Measurements from ENCODE around the gene PMF1. TPM values are rescaled to one million over a fixed set of nuclear protein-coding genes. Genes with fewer than 3 reads are reported as not detected.
A peak's percentile ranks its signal among the peaks of the same experiment; 100 is the strongest.

The PMF1 gene
- total and polyA plus RNA-seq, 4 donors = 32.6 to 70.6 (median 59.8) TPM

DNA sequence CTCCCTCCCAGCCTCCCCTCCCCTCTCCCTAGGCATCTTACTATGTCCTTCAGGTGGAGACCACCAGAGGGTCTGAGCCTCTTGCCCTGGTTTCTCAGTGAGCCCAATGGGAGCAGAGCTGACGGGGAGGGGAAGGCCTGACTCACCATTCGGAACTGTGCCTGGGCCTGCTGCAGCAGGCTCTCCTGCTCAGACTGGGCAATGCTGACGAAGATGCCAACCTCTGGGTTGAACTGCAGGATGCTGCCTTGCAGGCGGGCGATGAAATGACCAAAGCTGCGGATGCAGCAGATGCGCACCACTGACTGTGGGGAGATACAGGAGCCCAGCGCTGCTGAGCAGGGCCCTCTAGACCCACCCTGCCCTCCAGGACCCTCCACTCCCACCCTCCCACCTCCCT is 46.1 kb downstream of the PMF1 start:
- H3K4me1 ChIP-seq (ENCODE audit: control insufficient read depth, insufficient read depth, low read length) = peaks cover 12% of the 10 kb centered on the region
- DNase-seq (ENCODE audit: low read depth in 4 of 6, low spot score in 6 of 6) = no peak
- H3K36me3 ChIP-seq (ENCODE audit: control insufficient read depth, insufficient read depth, low read length) = peaks cover 90% of the 10 kb centered on the region
- 97% methylated on average over 6 of the region's 8 CpGs for WGBS (ENCODE audit: insufficient coverage)
- H3K27ac ChIP-seq (ENCODE audit: low read depth, low read length) = no peak overlapping the region
- H3K9me3 ChIP-seq (ENCODE audit: control insufficient read depth, insufficient read depth, low read length) = no peaks in the 10 kb centered on the region
- H3K4me3 ChIP-seq (ENCODE audit: low read depth, low read length) = no peak overlapping the region
- no peaks in the 10 kb centered on the region for H3K27me3 ChIP-seq (ENCODE audit: control insufficient read depth, insufficient read depth, low read length)

DNA sequence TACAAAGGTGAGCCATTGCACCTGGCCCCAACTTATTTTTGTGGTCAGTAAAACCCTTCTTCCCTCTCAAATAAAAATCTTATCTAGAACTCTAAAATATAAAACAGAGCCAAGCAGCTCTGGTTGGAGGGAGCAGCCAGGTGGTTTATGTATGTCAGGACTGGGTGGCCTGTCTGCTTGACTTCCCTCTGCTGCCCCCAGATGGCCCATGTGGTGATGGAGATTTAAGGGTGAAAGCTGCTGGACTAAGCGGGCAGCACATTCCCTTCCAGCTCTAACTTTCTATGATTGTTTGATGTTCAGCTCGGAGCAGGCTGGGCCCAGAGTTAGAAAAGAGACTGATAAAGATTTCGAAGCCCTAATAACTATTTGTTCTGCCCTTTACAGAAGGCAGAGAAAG is 47.0 kb downstream of the PMF1 start:
- H3K4me3 ChIP-seq (ENCODE audit: low read depth, low read length) = no peak overlapping the region
- peaks cover 89% of the 10 kb centered on the region for H3K36me3 ChIP-seq (ENCODE audit: control insufficient read depth, insufficient read depth, low read length)
- no peak for DNase-seq (ENCODE audit: low read depth in 4 of 6, low spot score in 6 of 6)
- H3K9me3 ChIP-seq (ENCODE audit: control insufficient read depth, insufficient read depth, low read length) = no peaks in the 10 kb centered on the region
- H3K27ac ChIP-seq (ENCODE audit: low read depth, low read length) = peak overlapping the region; percentile 64
- peaks cover 12% of the 10 kb centered on the region for H3K4me1 ChIP-seq (ENCODE audit: control insufficient read depth, insufficient read depth, low read length)
- WGBS (ENCODE audit: insufficient coverage) = no CpG with 5 or more reads among the region's 3 CpGs
- H3K27me3 ChIP-seq (ENCODE audit: control insufficient read depth, insufficient read depth, low read length) = no peaks in the 10 kb centered on the region

DNA sequence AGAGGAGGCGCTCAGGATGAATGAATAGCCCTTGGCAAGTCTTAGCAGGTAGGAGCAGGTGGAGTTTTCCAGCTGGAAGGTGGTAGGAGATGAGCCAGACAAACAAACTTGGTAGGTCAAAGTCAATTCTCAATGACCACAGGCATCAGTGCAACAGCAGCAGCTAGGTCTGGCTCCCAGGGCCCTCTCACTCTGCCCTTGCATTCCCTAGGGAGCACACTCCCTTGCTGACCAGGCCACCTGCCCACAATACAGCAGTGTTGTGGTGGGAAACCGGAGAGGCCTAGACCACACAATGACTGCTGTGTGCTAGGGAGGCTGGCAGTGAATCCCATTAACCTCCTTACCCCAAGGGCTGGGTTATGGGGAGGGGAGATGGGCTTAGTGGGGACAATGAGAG is 48.1 kb downstream of the PMF1 start:
- H3K4me1 ChIP-seq (ENCODE audit: control insufficient read depth, insufficient read depth, low read length) = peaks cover 12% of the 10 kb centered on the region
- no peaks in the 10 kb centered on the region for H3K9me3 ChIP-seq (ENCODE audit: control insufficient read depth, insufficient read depth, low read length)
- peak overlapping the region; percentile 64 for H3K27ac ChIP-seq (ENCODE audit: low read depth, low read length)
- no peak overlapping the region for H3K4me3 ChIP-seq (ENCODE audit: low read depth, low read length)
- H3K36me3 ChIP-seq (ENCODE audit: control insufficient read depth, insufficient read depth, low read length) = peaks cover 92% of the 10 kb centered on the region
- no peaks in the 10 kb centered on the region for H3K27me3 ChIP-seq (ENCODE audit: control insufficient read depth, insufficient read depth, low read length)
- DNase-seq (ENCODE audit: low read depth in 4 of 6, low spot score in 6 of 6) = peak in 1 of 6 donors; percentile 44
- WGBS (ENCODE audit: insufficient coverage) = 100% methylated on average over 1 of the region's 2 CpGs

DNA sequence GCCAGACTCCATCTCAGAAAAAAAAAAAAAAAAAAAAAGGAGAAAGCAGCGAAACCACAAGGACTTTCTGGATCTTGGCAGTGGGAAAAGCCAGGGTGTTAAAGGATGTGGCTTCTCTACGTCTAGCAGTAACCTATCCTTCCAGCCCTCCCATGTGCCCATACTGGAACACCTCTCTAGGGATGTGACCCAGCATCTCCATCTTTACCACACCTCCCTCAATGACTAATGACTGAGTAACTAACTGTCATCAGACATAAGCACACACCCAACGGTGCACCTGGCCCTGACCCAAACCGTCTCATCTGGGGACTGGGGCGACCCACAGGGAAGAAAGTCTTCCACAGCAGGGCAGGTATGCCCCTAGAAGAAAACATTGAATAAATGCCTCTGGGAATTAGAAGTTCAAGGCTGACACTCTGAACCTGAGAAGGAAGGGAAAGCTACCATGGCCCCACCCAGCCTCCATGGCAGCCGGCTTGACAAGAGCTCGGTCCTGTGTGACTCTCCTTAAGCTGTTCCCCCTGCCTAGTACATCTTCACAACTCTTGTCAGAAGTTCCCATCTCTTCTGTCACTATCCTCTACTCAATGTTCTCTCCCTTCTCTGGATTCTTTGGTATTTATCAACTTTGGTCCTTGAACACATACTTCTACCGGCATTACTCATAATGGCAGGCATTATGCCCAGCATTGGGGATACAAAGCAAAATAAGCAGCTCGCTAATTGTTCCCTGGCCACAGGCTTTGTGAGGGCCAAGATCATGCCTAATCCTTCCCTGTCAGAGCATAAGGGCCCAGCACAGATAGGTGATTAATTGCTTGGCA is 49.9 kb downstream of the PMF1 start:
- H3K36me3 ChIP-seq (ENCODE audit: control insufficient read depth, insufficient read depth, low read length) = peaks cover 93% of the 10 kb centered on the region
- no peaks in the 10 kb centered on the region for H3K27me3 ChIP-seq (ENCODE audit: control insufficient read depth, insufficient read depth, low read length)
- no peak for DNase-seq (ENCODE audit: low read depth in 4 of 6, low spot score in 6 of 6)
- H3K4me1 ChIP-seq (ENCODE audit: control insufficient read depth, insufficient read depth, low read length) = peaks cover 12% of the 10 kb centered on the region
- no peak overlapping the region for H3K4me3 ChIP-seq (ENCODE audit: low read depth, low read length)
- 96% methylated on average over 9 of the region's 9 CpGs for whole genome bisulfite sequencing (ENCODE audit: insufficient coverage)
- no peaks in the 10 kb centered on the region for H3K9me3 ChIP-seq (ENCODE audit: control insufficient read depth, insufficient read depth, low read length)
- H3K27ac ChIP-seq (ENCODE audit: low read depth, low read length) = no peak overlapping the region

DNA sequence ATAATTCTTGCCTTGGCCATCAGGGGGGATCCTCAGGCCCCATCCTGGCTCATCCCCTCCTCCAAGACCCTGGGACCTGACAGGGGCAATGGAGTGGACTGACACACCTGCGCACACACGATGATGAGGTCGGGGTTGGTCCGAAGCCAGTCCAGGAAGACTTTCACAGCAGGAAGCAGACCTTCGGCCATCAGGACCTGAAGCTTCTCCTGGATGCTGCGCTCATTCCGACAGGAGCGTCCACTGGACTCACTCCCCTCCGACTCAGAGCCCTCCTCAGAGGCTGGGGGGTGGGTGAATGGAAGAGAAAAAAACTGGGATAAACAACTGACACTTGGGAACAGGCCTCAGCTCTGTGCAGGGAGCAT is 50.5 kb downstream of the PMF1 start:
- Histone ChIP-seq H3K9me3 (ENCODE audit: control insufficient read depth, insufficient read depth, low read length) (no peaks in the 10 kb centered on the region), H3K27me3 (ENCODE audit: control insufficient read depth, insufficient read depth, low read length) (no peaks in the 10 kb centered on the region), H3K27ac (ENCODE audit: low read depth, low read length) (no peak overlapping the region), H3K36me3 (ENCODE audit: control insufficient read depth, insufficient read depth, low read length) (peaks cover 95% of the 10 kb centered on the region), H3K4me1 (ENCODE audit: control insufficient read depth, insufficient read depth, low read length) (peaks cover 12% of the 10 kb centered on the region), H3K4me3 (ENCODE audit: low read depth, low read length) (no peak overlapping the region)
- DNase-seq (ENCODE audit: low read depth in 4 of 6, low spot score in 6 of 6) = no peak
- WGBS (ENCODE audit: insufficient coverage) = 93% methylated on average over 8 of the region's 9 CpGs

DNA sequence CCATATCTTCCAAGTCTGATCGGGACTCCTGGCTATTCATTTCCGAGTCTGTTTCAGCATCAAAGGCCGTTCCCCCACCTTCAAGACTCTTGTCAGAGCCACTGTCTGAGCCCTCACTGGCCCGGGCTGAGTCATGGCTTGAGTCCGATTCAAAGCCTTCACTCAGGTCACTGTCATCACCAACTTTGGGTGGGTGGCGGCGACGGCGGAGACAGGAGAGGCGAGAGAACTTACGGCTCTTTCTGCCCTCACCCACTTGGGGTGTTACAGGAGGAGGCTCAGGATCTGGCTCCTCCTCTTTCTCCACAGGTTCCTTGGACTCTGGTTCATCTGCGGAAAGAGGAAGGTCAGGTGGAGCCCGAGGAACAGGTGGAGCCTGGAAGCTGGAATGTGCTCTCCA is 53.2 kb downstream of the PMF1 start:
- peaks cover 91% of the 10 kb centered on the region for H3K36me3 ChIP-seq (ENCODE audit: control insufficient read depth, insufficient read depth, low read length)
- 95% methylated on average over 8 of the region's 13 CpGs for WGBS (ENCODE audit: insufficient coverage)
- H3K9me3 ChIP-seq (ENCODE audit: control insufficient read depth, insufficient read depth, low read length) = no peaks in the 10 kb centered on the region

DNA sequence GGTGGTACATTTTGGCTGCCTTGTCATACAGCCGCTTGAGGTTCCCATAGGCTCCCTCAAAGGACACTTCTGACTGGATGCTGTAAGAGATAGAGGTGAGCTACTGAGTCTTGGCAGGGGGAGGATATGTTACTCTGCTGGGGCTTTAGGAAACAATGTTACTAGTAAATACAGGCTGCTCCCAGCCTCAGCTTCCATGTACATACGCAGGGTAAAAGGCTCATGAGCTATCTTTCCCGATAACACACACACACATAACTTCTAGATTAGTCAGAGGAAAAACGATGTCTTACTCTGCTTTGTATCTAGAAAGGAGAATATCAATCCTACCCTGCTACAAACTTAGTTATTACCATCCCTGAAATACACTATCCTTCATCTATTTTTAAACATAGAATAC is 55.5 kb downstream of the PMF1 start:
- Histone ChIP-seq H3K4me1 (ENCODE audit: control insufficient read depth, insufficient read depth, low read length) (no peaks in the 10 kb centered on the region), H3K36me3 (ENCODE audit: control insufficient read depth, insufficient read depth, low read length) (peaks cover 90% of the 10 kb centered on the region), H3K27me3 (ENCODE audit: control insufficient read depth, insufficient read depth, low read length) (no peaks in the 10 kb centered on the region), H3K4me3 (ENCODE audit: low read depth, low read length) (no peak overlapping the region), H3K9me3 (ENCODE audit: control insufficient read depth, insufficient read depth, low read length) (no peaks in the 10 kb centered on the region), H3K27ac (ENCODE audit: low read depth, low read length) (no peak overlapping the region)
- no peak for DNase-seq (ENCODE audit: low read depth in 4 of 6, low spot score in 6 of 6)
- 100% methylated on average over 1 of the region's 4 CpGs for WGBS (ENCODE audit: insufficient coverage)

More for the DNA sequence above, 53.2 kb downstream of the PMF1 start:
- H3K4me3 ChIP-seq (ENCODE audit: low read depth, low read length) = no peak overlapping the region
- H3K27ac ChIP-seq (ENCODE audit: low read depth, low read length) = no peak overlapping the region
- no peak for DNase-seq (ENCODE audit: low read depth in 4 of 6, low spot score in 6 of 6)
- no peaks in the 10 kb centered on the region for H3K27me3 ChIP-seq (ENCODE audit: control insufficient read depth, insufficient read depth, low read length)
- peaks cover 2% of the 10 kb centered on the region for H3K4me1 ChIP-seq (ENCODE audit: control insufficient read depth, insufficient read depth, low read length)

DNA sequence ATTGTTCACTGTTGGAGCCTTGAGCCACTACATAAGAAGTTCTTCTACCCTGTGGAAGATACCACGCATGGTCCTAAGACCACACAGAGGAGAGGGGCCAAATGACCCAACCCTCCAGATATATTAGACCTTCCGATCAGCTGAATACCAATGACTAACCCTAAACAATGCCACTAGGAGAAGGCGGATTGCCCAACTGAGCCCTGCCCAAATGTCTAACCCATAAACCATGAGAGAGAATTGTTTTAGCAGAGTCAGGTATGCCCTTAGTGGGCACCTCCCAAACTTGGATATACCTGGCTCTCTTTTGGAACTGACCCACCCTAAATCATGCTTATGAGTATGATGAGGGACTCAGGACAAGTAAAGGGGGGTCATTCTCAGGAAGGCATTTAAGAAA is 57.5 kb downstream of the PMF1 start:
- Histone ChIP-seq H3K27ac (ENCODE audit: low read depth, low read length) (no peak overlapping the region), H3K4me1 (ENCODE audit: control insufficient read depth, insufficient read depth, low read length) (no peaks in the 10 kb centered on the region), H3K27me3 (ENCODE audit: control insufficient read depth, insufficient read depth, low read length) (no peaks in the 10 kb centered on the region), H3K36me3 (ENCODE audit: control insufficient read depth, insufficient read depth, low read length) (peaks cover 93% of the 10 kb centered on the region), H3K9me3 (ENCODE audit: control insufficient read depth, insufficient read depth, low read length) (no peaks in the 10 kb centered on the region), H3K4me3 (ENCODE audit: low read depth, low read length) (no peak overlapping the region)
- no peak for DNase-seq (ENCODE audit: low read depth in 4 of 6, low spot score in 6 of 6)
- 60% methylated on average over 1 of the region's 3 CpGs for WGBS (ENCODE audit: insufficient coverage)

DNA sequence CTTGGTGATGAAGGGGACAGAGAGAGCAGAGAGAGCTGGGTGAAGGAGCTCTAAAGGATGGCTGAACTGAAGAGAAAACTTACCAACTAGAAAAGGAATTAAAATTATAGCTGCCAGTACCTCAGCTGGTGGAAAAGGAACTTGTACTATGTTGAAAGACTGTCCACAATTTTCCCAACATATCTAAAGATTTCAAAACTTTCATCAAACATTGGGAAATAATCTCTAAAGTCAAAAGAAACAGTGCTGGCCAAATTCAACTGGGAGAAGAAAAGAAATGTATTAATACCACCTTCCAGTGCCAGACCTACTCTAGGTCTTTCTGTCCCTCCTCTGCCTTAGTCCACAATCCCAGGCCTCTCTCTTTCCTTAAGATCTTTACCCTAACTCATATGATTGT is 63.7 kb downstream of the PMF1 start:
- no peak for DNase-seq (ENCODE audit: low read depth in 4 of 6, low spot score in 6 of 6)
- H3K36me3 ChIP-seq (ENCODE audit: control insufficient read depth, insufficient read depth, low read length) = peaks cover 69% of the 10 kb centered on the region
- no peaks in the 10 kb centered on the region for H3K9me3 ChIP-seq (ENCODE audit: control insufficient read depth, insufficient read depth, low read length)
- no peaks in the 10 kb centered on the region for H3K27me3 ChIP-seq (ENCODE audit: control insufficient read depth, insufficient read depth, low read length)
- H3K4me3 ChIP-seq (ENCODE audit: low read depth, low read length) = no peak overlapping the region
- H3K4me1 ChIP-seq (ENCODE audit: control insufficient read depth, insufficient read depth, low read length) = peaks cover 5% of the 10 kb centered on the region
- H3K27ac ChIP-seq (ENCODE audit: low read depth, low read length) = no peak overlapping the region

DNA sequence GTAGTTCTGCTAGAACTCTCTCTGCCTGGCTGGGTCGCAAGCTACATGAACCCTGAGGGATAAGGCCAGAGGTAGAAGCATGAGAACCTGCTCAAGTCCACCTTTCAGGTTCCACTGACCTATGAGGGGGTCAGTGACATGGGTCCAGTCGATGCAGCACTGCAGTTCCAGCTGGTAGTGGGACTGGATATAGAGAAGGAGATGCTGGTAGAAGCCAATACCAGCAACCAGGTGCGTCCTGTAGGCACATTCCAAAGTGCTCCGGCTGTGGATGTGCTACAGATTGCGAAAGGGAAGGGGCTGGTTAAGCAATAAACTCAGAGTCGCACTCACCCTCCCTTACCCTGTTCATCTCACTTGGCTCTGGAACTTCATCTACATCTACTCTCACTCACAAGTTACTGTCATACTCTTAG is 64.2 kb downstream of the PMF1 start:
- Histone ChIP-seq H3K4me1 (ENCODE audit: control insufficient read depth, insufficient read depth, low read length) (peaks cover 10% of the 10 kb centered on the region), H3K27ac (ENCODE audit: low read depth, low read length) (no peak overlapping the region), H3K27me3 (ENCODE audit: control insufficient read depth, insufficient read depth, low read length) (no peaks in the 10 kb centered on the region), H3K9me3 (ENCODE audit: control insufficient read depth, insufficient read depth, low read length) (no peaks in the 10 kb centered on the region), H3K36me3 (ENCODE audit: control insufficient read depth, insufficient read depth, low read length) (peaks cover 64% of the 10 kb centered on the region), H3K4me3 (ENCODE audit: low read depth, low read length) (no peak overlapping the region)
- no peak for DNase-seq (ENCODE audit: low read depth in 4 of 6, low spot score in 6 of 6)
- 89% methylated on average over 6 of the region's 6 CpGs for WGBS (ENCODE audit: insufficient coverage)
